GM06990 (cell line): Measurements from ENCODE around the gene ZBTB22.

Experiments
- DNase-seq: peaks from one replicate; pipeline ENCODE4 v3.0.0-alpha.2; 2011; ENCODE audit not compliant: insufficient read length; ENCODE audit errors: extremely low read depth
- H3K27me3 ChIP-seq: replicated peaks from 2 replicates; pipeline ENCODE4 v1.6.0; 2011; ENCODE audit warnings: low read length; ENCODE audit not compliant: control insufficient read depth, insufficient read depth
- H3K36me3 ChIP-seq: 2 replicates; pipeline ENCODE4 v1.5.1; 2011; ENCODE audit warnings: low read length; ENCODE audit not compliant: control insufficient read depth, insufficient read depth
- H3K4me3 ChIP-seq: replicated peaks from 2 replicates; pipeline ENCODE4 v1.5.1; 2011; ENCODE audit warnings: low read depth, mild to moderate bottlenecking, control low read depth, low read length
- TF ChIP-seq, protein P1 (sequence below): IDR thresholded peaks from 2 replicates; pipeline ENCODE4 v1.5.1; 2011; ENCODE audit warnings: low read length, control low read depth, mild to moderate bottlenecking, inconsistent platforms; ENCODE audit not compliant: insufficient read depth, poor library complexity, severe bottlenecking

The ZBTB22 gene

DNA sequence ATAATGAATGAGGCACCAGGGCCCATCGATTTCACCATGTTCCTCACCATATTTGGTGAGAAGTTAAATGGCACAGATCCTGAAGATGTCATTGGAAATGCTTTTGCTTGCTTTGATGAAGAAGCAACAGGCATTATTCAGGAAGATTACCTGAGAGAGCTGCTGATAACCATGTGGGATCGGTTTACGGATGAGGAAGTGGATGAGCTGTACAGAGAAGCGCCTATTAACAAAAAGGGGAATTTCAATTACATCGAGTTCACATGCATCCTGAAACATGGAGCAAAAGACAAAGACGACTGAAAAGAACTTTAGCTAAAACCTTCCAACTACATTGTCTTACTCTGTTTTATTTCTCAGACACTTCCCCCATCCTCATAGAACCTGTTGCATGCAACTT is 21.6 kb upstream of the ZBTB22 start:
- TF ChIP-seq, protein P1, sequence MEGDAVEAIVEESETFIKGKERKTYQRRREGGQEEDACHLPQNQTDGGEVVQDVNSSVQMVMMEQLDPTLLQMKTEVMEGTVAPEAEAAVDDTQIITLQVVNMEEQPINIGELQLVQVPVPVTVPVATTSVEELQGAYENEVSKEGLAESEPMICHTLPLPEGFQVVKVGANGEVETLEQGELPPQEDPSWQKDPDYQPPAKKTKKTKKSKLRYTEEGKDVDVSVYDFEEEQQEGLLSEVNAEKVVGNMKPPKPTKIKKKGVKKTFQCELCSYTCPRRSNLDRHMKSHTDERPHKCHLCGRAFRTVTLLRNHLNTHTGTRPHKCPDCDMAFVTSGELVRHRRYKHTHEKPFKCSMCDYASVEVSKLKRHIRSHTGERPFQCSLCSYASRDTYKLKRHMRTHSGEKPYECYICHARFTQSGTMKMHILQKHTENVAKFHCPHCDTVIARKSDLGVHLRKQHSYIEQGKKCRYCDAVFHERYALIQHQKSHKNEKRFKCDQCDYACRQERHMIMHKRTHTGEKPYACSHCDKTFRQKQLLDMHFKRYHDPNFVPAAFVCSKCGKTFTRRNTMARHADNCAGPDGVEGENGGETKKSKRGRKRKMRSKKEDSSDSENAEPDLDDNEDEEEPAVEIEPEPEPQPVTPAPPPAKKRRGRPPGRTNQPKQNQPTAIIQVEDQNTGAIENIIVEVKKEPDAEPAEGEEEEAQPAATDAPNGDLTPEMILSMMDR: no peak
- DNase-seq: no peak
- no peak overlapping the region for H3K4me3 ChIP-seq
- no peaks in the 10 kb centered on the region for H3K36me3 ChIP-seq
- H3K27me3 ChIP-seq: no peaks in the 10 kb centered on the region

DNA sequence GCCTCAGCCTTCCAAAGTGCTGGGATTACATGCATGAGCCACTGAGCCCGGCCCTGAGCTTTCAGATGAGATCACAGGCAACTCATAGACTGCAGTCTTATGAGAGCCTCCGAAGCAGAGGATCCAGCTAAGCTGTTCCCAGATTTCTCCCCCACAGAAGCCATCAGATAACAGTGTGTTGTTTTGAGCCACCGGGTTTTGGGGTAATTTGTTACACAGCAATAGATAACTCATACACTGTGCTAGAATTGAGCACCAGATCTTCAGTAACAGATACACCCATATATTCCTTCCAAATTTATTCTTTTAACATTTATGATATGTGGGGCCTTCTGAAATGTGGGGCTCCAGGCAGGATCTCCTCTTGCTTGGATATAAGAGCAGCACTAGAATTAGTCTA is 19.0 kb upstream of the ZBTB22 start:
- no peaks in the 10 kb centered on the region for H3K36me3 ChIP-seq
- TF ChIP-seq, protein P1: no peak
- H3K27me3 ChIP-seq: no peaks in the 10 kb centered on the region
- no peak overlapping the region for H3K4me3 ChIP-seq
- DNase-seq: no peak

DNA sequence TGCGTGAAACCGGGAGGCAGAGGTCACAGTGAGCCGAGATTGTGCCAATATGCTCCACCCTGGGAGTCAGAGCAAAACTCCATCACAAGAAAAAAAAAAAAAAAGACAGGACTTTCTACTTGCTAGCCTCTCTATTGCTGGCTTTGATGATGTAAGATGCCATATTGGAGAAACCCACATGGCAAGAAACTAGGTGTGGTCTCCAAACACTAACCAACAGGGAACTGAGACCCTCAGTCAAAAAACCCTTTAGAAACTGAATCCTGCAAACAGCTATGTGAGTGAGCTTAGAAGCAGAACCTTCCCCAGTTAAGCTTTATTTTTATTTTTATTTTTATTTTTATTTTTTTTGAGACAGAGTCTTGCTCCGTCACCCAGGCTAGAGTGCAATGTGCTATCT is 18.4 kb upstream of the ZBTB22 start:
- Histone ChIP-seq H3K27me3 (no peaks in the 10 kb centered on the region), H3K36me3 (no peaks in the 10 kb centered on the region), H3K4me3 (no peak overlapping the region)
- no peak for DNase-seq
- TF ChIP-seq, protein P1: no peak

DNA sequence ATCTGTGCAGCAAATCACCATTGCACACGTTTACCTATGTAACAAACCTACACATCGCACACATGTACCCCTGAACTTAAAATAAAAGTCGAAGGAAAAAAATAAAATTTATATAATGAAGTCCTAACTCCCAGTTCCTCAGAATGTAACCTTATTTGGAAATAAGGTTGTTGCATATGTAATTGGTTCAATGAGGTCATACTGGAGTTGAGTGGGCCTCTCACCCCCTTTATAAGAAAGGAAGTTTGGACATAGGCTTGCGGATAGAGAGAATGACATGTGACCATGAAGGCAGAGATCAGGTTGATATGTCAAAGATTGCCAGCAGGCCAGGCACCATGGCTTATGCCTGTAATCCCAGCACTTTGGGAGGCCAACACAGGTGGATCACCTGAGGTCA is 16.1 kb upstream of the ZBTB22 start:
- Histone ChIP-seq H3K27me3 (no peaks in the 10 kb centered on the region), H3K36me3 (no peaks in the 10 kb centered on the region), H3K4me3 (no peak overlapping the region)
- TF ChIP-seq, protein P1: no peak
- no peak for DNase-seq

DNA sequence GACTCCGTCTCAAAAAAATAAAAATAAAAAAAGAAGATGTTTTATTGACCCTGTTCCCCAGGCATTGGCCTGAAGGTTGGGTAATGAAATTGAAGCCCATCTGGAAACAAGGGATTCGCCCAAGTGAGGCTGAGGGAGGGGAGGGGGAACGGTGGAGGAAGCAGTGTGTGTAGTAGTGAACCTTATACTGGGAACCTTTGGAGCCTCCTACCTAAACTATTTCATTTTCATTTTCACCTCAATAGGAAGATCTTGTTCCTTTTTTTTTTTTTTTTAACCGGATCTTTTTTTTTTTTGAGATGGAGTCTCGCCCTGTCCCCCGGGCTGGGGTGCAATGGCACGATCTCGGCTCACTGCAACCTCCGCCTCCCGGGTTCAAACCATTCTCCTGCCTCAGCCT is 13.2 kb upstream of the ZBTB22 start:
- H3K4me3 ChIP-seq: no peak overlapping the region
- TF ChIP-seq, protein P1: no peak
- no peaks in the 10 kb centered on the region for H3K27me3 ChIP-seq
- no peaks in the 10 kb centered on the region for H3K36me3 ChIP-seq
- DNase-seq: no peak

DNA sequence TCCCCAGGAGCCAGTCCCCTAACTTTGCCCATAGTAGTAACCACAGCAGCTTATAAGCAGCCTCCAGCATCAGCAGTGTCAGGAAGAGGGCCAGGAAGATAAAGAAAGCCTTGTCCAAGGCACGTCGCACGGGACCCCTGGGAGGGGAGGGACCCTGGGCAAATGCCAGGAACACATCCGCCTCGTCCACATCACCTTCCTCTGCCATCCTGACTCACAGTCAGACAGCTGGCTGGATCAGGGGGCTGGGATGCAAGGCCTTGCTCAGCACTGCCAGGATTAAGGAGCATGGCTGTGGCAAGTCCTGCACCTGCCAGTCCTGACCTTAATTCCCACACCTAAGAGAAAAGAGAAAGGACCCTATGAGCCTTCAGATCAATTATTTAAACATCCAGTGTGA is 11.5 kb upstream of the ZBTB22 start:
- DNase-seq: no peak
- Histone ChIP-seq H3K36me3 (no peaks in the 10 kb centered on the region), H3K27me3 (no peaks in the 10 kb centered on the region), H3K4me3 (no peak overlapping the region)
- TF ChIP-seq, protein P1: no peak
